Measurements from ENCODE around the gene LCE3A.
"Not testable (repeated sequence)": the region's sequence is repeated elsewhere in the genome, so short reads cannot be mapped to it uniquely, and the experiment has no call there.

GRCh38 chr1:152666171-152666570, 43.3 kb upstream of the LCE3A start:
- TF ChIP-seq, protein P1, sequence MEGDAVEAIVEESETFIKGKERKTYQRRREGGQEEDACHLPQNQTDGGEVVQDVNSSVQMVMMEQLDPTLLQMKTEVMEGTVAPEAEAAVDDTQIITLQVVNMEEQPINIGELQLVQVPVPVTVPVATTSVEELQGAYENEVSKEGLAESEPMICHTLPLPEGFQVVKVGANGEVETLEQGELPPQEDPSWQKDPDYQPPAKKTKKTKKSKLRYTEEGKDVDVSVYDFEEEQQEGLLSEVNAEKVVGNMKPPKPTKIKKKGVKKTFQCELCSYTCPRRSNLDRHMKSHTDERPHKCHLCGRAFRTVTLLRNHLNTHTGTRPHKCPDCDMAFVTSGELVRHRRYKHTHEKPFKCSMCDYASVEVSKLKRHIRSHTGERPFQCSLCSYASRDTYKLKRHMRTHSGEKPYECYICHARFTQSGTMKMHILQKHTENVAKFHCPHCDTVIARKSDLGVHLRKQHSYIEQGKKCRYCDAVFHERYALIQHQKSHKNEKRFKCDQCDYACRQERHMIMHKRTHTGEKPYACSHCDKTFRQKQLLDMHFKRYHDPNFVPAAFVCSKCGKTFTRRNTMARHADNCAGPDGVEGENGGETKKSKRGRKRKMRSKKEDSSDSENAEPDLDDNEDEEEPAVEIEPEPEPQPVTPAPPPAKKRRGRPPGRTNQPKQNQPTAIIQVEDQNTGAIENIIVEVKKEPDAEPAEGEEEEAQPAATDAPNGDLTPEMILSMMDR (IDR thresholded peaks at IDR 0.05 in 2 of 3, conservative IDR thresholded peaks at IDR 0.05 in 1 of 3; ENCODE audit: control insufficient read depth in 2 of 3, extremely low read depth in 1 of 3, insufficient read depth in 1 of 3, low read depth in 3 of 3, low read length in 3 of 3) = not testable (repeated sequence)
- TF ChIP-seq POLR2A (IDR thresholded peaks at IDR 0.05; ENCODE audit: low read depth, low read length); ZNF687 (IDR thresholded peaks at IDR 0.05); TCF7 (IDR thresholded peaks at IDR 0.05; ENCODE audit: borderline replicate concordance); RFX5 (IDR thresholded peaks at IDR 0.05; ENCODE audit: low read depth, low read length); SMC3 (IDR thresholded peaks at IDR 0.05; ENCODE audit: borderline replicate concordance, low read length); CREB1 (IDR thresholded peaks at IDR 0.05; ENCODE audit: low read depth); EZH2 (IDR thresholded peaks at IDR 0.05; ENCODE audit: borderline replicate concordance, control insufficient read depth, low read depth, low read length); SMARCA5 (IDR thresholded peaks at IDR 0.05); POU2F2 (IDR thresholded peaks at IDR 0.05; ENCODE audit: borderline replicate concordance, low read depth, low read length): not testable (repeated sequence)
- TF ChIP-seq, protein P2, sequence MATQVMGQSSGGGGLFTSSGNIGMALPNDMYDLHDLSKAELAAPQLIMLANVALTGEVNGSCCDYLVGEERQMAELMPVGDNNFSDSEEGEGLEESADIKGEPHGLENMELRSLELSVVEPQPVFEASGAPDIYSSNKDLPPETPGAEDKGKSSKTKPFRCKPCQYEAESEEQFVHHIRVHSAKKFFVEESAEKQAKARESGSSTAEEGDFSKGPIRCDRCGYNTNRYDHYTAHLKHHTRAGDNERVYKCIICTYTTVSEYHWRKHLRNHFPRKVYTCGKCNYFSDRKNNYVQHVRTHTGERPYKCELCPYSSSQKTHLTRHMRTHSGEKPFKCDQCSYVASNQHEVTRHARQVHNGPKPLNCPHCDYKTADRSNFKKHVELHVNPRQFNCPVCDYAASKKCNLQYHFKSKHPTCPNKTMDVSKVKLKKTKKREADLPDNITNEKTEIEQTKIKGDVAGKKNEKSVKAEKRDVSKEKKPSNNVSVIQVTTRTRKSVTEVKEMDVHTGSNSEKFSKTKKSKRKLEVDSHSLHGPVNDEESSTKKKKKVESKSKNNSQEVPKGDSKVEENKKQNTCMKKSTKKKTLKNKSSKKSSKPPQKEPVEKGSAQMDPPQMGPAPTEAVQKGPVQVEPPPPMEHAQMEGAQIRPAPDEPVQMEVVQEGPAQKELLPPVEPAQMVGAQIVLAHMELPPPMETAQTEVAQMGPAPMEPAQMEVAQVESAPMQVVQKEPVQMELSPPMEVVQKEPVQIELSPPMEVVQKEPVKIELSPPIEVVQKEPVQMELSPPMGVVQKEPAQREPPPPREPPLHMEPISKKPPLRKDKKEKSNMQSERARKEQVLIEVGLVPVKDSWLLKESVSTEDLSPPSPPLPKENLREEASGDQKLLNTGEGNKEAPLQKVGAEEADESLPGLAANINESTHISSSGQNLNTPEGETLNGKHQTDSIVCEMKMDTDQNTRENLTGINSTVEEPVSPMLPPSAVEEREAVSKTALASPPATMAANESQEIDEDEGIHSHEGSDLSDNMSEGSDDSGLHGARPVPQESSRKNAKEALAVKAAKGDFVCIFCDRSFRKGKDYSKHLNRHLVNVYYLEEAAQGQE (IDR thresholded peaks at IDR 0.05; ENCODE audit: low read depth, low read length) = not testable (repeated sequence)
